GM12801 (cell line): ENCODE measurements around the gene MYOC.

ENCODE experiments used
- TF ChIP-seq, protein P1 (sequence below): IDR thresholded peaks from one replicate; pipeline ENCODE4 v1.5.1; 2011; ENCODE audit warnings: control low read depth; ENCODE audit not compliant: insufficient read length; ENCODE audit errors: extremely low read depth

The MYOC gene

DNA sequence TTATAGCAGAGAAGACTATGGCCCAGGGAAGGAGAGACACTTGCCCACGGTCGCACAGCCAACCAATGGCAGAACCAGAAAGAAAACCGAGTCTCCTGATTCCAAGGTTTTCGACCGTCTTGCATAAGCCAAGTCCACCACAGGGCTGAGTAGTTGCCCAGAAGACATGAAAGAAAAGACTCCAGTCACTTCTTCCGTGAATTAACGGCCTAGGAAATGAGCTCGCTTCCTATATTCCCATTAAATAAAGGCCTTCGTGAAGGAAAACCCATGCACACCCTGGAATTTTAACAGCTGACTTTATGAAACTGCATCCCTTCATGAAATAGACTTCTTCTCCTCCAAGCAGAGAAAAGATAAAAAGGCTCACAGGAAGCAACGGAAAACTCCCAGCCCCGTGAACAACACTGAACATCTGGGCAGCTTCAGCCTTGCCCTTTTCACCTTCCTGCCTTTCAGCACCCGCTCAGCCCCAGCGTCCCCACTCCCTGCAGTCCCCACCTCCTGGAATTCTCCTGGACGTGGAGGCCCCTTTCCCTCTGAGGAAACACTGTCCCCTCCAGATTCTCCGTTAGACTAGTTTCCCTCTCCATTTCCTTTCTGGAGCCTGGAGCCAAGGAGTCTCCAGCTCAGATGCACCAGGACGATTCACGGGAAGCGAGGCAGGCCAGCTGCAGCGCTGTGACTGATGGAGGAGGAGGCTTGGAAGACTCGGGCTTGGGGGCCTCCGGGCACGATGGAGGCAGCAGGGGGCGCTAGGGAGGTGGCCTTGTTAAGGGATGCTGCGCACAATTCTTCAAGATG is 2.7 kb upstream of the MYOC start:
- TF ChIP-seq, protein P1, sequence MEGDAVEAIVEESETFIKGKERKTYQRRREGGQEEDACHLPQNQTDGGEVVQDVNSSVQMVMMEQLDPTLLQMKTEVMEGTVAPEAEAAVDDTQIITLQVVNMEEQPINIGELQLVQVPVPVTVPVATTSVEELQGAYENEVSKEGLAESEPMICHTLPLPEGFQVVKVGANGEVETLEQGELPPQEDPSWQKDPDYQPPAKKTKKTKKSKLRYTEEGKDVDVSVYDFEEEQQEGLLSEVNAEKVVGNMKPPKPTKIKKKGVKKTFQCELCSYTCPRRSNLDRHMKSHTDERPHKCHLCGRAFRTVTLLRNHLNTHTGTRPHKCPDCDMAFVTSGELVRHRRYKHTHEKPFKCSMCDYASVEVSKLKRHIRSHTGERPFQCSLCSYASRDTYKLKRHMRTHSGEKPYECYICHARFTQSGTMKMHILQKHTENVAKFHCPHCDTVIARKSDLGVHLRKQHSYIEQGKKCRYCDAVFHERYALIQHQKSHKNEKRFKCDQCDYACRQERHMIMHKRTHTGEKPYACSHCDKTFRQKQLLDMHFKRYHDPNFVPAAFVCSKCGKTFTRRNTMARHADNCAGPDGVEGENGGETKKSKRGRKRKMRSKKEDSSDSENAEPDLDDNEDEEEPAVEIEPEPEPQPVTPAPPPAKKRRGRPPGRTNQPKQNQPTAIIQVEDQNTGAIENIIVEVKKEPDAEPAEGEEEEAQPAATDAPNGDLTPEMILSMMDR, result no peak

DNA sequence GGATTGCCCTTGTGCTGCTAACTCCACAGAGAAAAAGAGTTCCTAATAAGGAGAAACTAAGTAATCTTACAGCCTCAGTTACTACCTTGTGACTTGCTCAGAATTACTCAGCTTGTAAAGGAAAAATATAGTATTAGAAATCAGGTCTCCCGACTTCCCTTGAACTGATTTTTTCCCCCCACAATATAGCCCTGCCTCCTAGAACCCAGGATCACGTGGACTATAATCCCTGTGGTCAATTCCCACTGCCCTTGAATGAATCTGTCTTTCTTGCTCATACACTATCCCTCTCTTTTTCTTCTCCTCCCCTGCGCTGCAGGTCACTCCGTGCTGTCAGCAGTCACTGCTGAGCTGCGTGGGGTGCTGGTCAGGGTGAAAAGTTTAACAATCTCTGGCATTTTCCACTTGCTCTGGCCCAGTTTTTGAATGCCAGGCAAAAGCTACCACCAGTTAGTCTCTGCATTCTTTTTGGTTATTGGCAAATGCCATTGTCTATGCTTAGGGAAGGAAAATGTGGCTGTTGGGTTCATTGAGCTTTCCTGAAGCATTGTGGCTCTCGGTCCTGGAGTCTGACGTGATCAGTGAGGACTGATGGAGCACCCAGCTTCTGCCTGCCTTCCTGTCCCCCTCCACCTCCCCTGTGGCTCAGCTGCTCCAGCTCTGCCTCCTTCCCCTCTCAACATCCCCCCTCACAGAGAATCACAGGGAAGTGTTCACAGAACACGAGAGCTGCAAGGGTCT is 1.9 kb upstream of the MYOC start:
- TF ChIP-seq, protein P1, result no peak

DNA sequence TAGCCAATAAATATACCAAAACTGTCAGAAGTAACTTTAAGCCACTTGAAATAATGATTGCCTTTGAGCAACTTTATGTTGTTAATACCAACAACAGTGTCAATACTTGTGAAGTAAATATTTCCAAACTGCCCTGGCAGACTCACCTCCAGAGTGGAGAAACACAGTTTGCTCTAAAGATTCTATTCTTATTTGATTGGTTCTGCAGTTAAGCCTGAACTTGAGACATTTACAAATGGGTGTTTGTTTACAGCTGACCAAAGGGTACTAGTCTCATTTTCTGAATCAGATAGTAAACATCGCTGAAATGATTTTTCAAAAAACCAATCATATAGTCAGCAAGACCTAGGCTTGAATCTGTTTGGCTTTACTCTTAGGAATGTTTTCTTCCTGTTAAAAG is 1.3 kb upstream of the MYOC start:
- TF ChIP-seq, protein P1, result no peak

DNA sequence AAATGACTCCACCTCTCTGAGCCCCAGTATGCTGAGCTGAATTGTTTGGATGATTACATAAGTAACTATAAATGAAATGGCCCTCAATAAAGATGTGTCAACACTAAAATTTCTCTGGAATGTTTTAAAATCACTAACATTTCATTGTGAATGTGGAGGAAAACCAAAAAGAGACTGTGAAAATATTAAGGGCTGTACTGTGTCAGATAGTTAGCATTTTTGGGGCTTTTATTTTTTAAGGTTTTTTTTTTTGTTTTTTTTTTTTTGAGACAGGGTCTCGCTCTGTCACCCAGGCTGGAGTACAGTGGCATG is 6.3 kb downstream of the MYOC start:
- TF ChIP-seq, protein P1, result no peak

DNA sequence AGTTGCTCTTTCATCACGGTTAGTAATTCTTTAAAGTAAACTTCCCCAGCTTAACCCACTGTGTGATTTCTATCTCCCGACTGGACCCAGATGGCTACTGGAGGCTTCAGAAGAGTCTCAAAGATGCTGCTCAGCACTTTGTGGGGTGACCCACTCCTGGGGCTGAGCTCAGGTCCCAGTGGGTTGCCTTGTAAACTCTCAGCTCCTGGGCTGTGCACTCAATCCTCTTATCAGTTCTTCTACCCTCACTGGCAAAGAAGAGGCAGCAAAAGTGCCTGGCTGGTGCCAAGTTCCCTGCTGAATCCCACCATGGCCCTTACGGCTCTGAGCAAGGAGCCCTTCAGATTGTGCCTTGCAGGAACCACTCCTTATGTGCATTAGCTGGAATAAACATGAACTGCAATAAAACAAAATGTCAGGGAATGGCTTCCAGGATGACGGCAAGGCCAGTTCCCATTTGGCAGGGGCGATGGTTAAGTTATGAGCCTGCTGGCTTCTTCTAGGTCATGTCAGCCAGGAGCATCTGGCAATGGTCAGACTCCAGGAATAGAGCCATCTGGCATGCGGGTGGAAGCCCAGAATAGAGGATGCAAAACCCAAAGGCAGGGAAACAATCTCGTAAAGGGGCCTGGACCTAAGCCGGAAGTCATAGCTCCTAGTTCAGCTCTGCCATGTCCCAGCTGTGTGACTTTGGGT is 6.8 kb downstream of the MYOC start:
- TF ChIP-seq, protein P1, result no peak

DNA sequence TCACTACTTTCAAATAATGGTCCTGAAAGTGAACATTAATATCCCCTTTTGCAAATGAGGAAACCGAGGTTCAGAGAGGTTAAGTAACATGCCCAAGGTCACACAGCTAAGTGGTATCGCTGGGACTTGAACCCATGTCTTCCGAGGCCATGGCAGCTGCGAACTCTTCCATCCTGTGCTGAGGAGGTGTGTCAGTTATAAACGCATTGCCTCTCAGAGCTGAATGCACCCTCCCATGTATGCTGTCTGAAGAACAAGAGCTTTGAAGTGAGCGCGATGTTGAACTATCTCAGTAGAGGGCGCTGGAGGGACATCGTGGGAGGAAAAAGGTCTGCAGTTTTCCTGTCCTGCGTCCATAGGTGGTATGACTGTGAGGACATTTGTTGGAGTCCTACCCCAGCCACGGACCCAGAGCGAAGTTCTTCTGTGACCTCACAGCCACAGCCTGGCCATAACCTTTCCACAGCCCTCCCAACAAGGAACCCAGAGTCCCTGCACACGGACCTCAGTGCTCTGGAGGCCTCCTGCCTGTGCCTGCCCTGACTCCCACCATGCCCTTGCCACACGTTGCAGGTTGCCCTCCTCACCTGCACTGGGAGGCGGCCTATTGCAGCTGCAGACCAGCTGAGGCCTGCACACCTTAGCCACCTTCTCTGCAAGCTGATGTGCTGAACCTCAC is 7.5 kb downstream of the MYOC start:
- TF ChIP-seq, protein P1, result no peak

DNA sequence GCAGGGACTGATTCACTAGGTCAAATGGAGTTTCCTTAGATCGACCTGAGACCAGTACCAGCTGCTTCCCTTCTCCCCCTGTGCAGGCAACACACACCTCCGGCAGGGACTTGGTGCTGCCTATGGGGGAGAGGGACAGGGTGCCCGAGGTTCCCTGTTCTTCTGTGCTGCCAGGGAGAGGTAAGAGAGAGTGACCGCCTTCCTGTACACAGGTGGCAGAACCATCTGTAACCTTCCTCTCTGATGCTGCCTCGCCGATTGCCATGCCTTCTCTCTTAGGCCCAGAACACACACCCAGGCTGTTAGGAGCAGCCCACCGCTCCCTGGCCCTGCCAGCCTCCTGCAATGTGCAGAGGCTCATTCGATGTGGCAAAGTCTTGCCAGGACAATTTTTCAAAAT is 9.3 kb downstream of the MYOC start:
- TF ChIP-seq, protein P1, result no peak
